ENCODE results near the gene CORO7.
"Not testable (repeated sequence)": the region's sequence is repeated elsewhere in the genome, so short reads cannot be mapped to it uniquely, and the experiment has no call there.

CORO7 gene

GRCh38 chr16:4401510-4401909 lies 14.9 kb downstream of the CORO7 start:
- no peak for DNase-seq (ENCODE audit: low read depth)

GRCh38 chr16:4401094-4401501 lies 15.3 kb downstream of the CORO7 start:
- DNase-seq (ENCODE audit: low read depth) = no peak

GRCh38 chr16:4399001-4399730 lies 17.2 kb downstream of the CORO7 start:
- DNase-seq (ENCODE audit: low read depth) = no peak

- DNase-seq (ENCODE audit: low read depth) = no peak
These were observed 21.2 kb downstream of the CORO7 start for GRCh38 chr16:4395055-4395726.

DNA sequence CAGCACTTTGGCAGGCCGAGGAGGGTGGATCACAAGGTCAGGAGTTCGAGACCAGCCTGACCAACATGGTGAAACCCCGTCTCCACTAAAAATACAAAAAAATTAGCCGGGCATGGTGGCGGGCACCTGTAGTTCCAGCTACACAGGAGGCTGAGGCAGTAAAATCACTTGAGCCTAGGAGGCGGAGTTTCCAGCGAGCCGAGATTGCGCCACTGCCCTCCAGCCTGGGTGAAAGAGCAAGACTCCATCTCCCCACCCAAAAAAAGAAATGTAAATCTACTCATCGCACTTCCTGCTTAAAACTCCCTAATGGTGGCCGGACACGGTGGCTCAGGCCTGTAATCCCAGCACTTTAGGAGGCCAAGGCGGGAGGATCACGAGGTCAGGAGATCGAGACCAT lies 22.5 kb downstream of the CORO7 start:
- not testable (repeated sequence) for DNase-seq (ENCODE audit: low read depth)

DNA sequence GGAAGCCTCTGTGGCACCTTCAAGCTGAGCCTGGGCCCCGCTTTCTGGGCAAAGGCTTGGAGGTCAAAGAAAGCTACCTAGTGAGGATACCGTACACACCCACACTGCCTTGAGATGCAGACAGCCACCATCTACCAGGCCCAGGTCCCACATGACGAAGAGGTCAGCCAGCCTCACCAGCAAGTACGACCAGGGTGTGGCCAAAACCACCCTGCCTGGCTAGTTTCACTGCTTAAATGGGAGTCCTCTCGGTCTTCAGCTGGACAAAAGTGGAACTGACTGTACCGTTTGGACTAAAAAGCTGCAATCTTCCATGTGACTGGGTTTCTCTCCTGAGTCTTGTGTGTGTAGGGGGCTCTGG lies 23.2 kb downstream of the CORO7 start:
- DNase-seq (ENCODE audit: low read depth) = no peak

GRCh38 chr16:4392382-4393239 lies 23.8 kb downstream of the CORO7 start:
- no peak for DNase-seq (ENCODE audit: low read depth)

DNA sequence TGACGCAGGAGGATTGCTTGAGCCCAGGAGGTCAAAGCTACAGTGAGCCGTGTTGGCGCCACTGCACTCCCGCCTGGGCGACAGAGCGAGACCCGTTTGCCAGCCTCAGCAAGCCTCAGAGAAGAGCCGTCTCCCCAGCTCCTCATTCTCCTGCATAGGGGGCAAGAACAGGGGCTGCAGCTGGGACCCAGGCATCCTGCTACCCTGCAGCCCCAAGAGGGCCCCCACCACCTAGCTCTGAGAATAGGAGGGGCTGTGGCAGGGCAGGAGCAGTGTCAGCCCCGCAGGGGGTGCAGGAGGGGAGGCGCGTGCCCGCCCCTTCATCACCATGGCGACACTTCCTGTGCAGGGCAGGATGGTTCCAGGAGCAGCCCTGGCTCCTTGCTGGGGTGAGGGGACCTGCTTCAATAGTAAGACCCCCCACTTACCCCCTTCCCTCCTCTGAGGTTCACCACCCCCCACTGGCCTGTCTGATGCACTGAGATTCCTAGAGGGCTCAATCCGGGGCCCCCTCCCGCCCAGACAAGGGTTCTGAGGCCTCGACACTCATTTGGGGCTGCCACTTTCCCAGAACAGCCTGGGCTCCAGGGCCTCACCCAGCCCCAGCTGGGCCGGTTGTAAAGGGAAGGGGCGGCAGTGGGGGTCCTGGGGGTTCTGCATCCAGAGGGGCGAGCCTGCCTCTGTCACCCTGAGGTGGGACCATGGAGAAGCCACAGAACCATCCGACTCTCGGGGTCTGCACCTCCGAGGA lies 24.6 kb downstream of the CORO7 start:
- DNase-seq (ENCODE audit: low read depth) = no peak

- no peak for DNase-seq (ENCODE audit: low read depth)
These were observed 25.8 kb downstream of the CORO7 start for GRCh38 chr16:4390266-4391260.

DNA sequence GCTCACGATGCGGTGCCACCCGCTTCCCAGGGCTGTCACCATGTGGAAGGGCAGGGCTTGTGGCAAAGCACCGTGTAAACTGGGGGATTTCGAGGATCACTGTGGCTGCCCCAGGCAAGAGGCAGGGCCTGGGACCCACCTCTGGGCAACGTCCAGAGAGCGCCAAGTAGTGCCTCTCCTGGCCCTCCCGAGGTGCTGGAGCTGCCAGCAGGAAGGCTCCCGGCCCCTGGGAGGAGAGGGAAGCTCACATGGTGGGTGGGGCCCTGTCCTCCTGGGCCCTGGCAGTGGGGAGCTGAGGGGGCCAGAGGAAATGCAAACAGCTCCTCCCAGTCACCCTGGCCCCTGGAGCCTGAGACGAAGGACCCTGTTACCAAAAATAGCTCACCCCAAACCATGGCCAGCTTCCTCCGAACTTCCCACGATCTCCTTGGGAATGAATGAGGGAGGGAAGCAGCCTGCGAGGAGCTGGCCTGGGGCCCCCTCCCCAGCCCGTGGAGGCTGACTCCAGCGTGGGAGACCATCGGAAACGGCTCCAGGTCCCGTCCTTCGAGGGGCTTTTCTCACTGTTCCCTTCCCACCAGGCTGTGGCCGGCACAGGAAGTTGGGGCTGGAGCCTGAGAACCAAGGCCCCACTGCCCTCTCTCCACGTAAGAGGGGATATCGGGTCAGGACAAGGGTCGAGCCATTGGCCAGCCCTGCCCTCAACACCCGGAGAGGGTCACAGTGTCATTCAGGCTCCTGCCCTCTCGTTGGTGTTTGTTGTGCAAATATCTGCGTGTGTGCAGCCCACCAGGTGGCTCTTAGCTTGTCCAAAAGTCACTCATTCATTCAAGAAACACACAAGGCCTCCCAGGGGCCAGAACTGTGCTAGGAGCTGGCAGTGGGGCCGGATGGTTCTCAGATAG lies 27.1 kb downstream of the CORO7 start:
- no peak for DNase-seq (ENCODE audit: low read depth)

DNA sequence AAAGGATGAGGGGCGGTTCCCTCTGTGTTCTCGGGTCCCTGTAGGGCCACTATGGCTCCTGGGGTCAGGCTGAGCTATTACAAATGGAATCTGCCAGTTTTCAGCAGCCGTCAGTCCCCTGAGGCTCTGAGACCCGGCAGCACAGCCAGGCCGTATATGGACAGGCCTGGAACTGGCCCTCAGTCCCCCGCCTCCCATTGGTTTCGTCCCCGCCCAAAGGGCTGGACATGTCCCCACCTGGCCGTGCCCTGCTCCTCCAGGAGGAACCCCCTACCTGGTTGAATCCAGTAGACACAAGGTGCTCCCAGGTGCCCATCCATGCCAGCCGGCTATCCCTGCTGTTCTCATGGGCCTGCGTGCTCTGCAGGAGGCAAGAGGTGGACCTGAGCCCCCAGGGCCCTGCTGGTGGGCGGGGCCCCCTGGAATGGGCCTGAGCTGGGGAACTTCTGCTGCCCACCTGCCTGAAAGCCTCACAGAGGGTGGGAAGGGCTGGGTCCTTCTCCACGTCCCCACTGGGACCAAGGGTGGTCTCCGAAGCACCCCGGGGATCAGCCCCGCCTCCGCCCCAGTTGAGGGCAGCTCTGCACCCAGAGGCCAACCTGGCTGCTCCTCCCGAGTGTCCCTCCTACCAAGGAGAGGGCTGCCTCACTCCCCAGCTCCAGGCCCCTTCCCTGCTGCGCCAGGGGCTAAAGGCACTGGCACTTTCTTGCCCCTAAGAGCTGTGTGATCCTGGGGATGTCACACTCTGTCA lies 27.9 kb downstream of the CORO7 start:
- no peak for DNase-seq (ENCODE audit: low read depth)

GRCh38 chr16:4387781-4388180 lies 28.6 kb downstream of the CORO7 start:
- no peak for DNase-seq (ENCODE audit: low read depth)

DNA sequence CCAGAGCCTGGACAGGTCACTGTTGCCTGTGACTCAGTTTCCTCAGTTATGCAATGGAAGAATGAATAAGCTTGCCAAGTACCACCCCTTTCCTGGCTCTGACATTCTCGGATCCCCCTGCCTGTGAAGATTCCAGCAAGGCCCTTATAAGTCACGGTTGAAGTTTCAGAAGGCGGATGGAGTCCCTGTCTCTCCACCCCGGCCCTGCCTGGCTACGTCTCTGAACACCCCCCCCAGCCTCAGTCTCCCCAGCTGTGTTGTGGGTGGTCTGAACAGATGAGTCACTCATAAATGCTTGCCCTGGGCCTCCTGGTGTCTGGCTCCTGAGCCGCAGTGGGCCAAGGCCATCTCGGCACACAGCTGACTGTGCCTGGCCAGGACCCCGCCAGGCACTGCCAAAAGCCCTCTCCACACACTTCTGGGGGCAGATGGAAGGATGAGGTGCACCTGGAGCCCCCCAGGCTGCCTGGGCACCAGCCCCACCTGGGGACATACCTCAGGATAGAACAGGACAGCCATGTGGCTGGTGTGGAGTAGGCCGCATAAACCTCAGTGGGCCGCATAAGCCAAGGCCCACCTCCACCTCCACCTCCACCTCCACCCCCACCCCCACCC lies 29.3 kb downstream of the CORO7 start:
- no peak for DNase-seq (ENCODE audit: low read depth)

DNA sequence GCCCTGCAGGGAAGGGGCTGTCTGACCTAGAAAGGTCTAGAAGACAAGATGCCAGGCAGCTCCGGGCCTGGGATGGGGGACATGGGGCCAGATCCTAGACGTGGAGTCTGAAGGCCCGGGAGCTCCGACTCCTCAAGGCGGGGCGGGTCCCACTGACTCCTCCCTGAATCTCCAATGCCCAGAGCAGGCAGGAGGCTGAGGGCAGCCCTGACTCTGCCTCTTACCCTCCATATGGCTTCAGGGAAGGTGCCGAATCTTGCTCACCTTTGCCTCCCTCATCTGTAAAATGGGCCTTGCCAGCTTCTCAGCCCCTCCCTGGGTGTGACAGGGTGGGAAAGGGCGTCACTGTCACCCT lies 30.0 kb downstream of the CORO7 start:
- no peak for DNase-seq (ENCODE audit: low read depth)

DNA sequence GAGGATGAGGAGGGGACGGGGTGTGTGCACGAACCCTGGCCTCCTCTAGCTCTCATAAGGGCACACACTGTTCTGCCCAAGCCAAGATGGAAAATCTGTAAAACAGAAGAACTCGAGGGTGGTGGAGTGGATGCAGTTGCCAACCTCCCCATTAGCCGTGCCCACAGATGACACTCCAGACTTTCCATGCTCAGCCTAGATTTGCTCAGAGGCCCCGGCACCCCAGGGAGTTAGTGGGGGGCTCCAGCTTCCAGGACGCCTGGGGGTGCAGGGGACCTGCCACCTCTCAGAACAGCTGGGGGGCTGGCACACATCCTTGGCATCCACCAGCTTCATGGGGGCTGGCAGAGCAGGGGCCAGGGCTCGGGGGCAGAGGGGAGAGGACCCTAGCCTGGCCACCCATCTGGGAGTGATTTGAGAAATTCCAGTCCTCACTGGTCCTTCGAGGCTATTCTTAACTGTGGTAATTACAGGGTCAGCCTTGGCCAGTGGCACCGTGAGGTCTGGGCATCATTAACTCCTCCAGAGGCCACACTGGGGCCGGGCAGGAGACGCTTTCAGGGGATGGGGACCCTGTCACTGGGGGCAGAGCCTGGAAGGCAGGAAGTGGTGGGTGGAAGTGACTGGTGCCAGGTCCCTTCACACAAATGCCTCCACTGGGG lies 30.5 kb downstream of the CORO7 start:
- no peak for DNase-seq (ENCODE audit: low read depth)

DNA sequence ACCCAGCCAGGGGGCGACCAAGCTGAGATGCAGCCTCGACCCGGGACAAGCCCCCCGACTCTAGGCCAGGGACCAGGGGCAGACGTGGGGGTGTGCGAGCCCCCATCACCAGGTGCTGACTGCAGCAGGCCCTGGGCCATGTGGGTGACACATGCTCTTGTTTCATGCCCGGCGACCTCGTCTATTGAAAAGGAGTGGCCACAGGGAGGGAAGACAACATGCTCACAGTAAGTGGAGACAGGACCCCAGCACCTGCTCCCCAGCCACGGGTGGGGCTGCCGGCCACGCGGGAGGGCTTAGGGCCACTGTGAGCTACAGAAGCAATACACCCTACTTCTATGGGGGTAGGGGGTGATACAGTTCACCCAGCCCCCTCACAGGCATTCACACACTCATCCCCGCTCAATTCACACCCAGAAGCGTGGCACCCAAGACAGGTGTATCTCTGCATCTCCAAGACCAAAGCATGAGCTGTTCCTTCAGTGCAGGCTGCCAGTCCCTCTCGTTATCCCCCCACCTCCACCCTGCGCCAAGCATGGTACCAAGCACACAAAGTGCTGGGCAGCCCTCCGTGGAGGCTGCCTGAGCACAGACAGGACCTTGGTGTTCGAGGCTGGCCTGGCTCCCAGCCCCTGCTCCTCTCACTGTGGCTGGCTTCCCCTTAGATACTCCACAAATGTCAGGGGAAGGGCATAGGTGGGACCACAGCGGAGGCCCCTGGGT lies 31.2 kb downstream of the CORO7 start:
- DNase-seq (ENCODE audit: low read depth) = no peak

DNA sequence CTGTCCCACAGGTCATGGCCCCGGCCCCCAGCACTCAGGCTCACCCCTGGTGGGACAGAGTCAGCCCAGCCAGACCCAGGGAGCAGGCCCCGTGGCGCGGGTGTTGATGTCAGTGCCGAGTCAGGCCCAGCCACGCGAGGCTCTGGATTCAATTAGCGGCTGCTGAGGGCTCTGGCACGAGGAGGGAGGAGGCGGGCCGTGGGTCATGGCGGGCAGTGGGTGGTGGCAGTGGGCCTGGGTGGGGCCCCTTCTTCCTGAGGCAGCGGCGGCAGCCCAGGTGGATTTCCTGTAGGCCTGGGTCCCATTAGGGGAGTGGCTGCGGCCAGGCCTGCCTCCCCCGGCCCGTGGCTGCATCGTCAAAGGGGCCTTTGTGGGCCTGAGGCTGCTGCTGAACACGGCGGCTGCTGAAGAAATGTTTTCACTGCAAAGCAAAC lies 31.9 kb downstream of the CORO7 start:
- DNase-seq (ENCODE audit: low read depth) = no peak
